Neural progenitor cell (in vitro differentiated cells): ENCODE measurements around the gene TMEM127. TPM values are rescaled to one million over a fixed set of nuclear protein-coding genes. Genes with fewer than 3 reads are reported as not detected.
A peak's percentile ranks its signal among the peaks of the same experiment; 100 is the strongest.

Experiments
- DNase-seq: peaks from one replicate; pipeline ENCODE4 v3.0.0-alpha.2; 2016; ENCODE audit warnings: low spot score
- H2AFZ ChIP-seq: fragments of 200-600 bp; sonication (generic); replicated peaks from 2 replicates; pipeline ENCODE4 v1.6.1; 2016; ENCODE audit warnings: antibody characterized with exemption
- H3F3A ChIP-seq: fragments of 200-600 bp; sonication (generic); 2 replicates; pipeline ENCODE4 v1.6.1; 2016; ENCODE audit warnings: antibody characterized with exemption, low read depth
- H3K27ac ChIP-seq: fragments of 200-600 bp; sonication (generic); 2 replicates; pipeline ENCODE4 v1.5.1; 2016; ENCODE audit warnings: mild to moderate bottlenecking
- H3K27me3 ChIP-seq: fragments of 200-600 bp; sonication (generic); 2 replicates; pipeline ENCODE4 v1.6.1; 2016; ENCODE audit warnings: mild to moderate bottlenecking, moderate library complexity
- H3K36me3 ChIP-seq: fragments of 200-600 bp; sonication (generic); 2 replicates; pipeline ENCODE4 v1.5.1; 2016
- H3K4me1 ChIP-seq: fragments of 200-600 bp; sonication (generic); 2 replicates; pipeline ENCODE4 v1.6.1; 2016; ENCODE audit warnings: mixed run types
- H3K4me2 ChIP-seq: fragments of 200-600 bp; sonication (generic); 2 replicates; pipeline ENCODE4 v1.6.1; 2016
- H3K4me3 ChIP-seq: fragments of 200-600 bp; sonication (generic); 2 replicates; pipeline ENCODE4 v1.5.1; 2016
- H3K79me2 ChIP-seq: fragments of 200-600 bp; sonication (generic); 2 replicates; pipeline ENCODE4 v1.6.1; 2016; ENCODE audit warnings: low read depth
- H3K9ac ChIP-seq: fragments of 200-600 bp; sonication (generic); 2 replicates; pipeline ENCODE4 v1.6.1; 2016
- H3K9me3 ChIP-seq: fragments of 200-600 bp; sonication (generic); 2 replicates; pipeline ENCODE4 v1.5.1; 2016; ENCODE audit warnings: low read depth
- H4K20me1 ChIP-seq: fragments of 200-600 bp; sonication (generic); 2 replicates; pipeline ENCODE4 v1.6.1; 2016; ENCODE audit warnings: low read depth
- H3K27ac Mint-ChIP-seq: 3 replicates; pipeline ENCODE4 v1.8.0; 2021; ENCODE audit warnings: mixed read lengths
- H3K27me3 Mint-ChIP-seq: 2 replicates; pipeline ENCODE4 v1.8.0; 2022; ENCODE audit warnings: low read depth, mild to moderate bottlenecking, inconsistent platforms, moderate library complexity, mixed read lengths; ENCODE audit not compliant: insufficient read depth
- H3K36me3 Mint-ChIP-seq: 3 replicates; pipeline ENCODE4 v1.8.0; 2021; ENCODE audit warnings: mixed read lengths
- H3K4me1 Mint-ChIP-seq: 3 replicates; pipeline ENCODE4 v1.8.0; 2021; ENCODE audit warnings: mixed read lengths
- H3K4me3 Mint-ChIP-seq: 3 replicates; pipeline ENCODE4 v1.8.0; 2021; ENCODE audit warnings: mild to moderate bottlenecking, moderate library complexity, mixed read lengths
- H3K9me3 Mint-ChIP-seq: 3 replicates; pipeline ENCODE4 v1.8.0; 2020; ENCODE audit warnings: mixed read lengths
- CTCF ChIP-seq: fragments of 200-600 bp; sonication (generic); IDR thresholded peaks from 2 replicates; pipeline ENCODE4 v1.5.1; 2017; ENCODE audit warnings: antibody characterized with exemption, mild to moderate bottlenecking
- EZH2 ChIP-seq: fragments of 200-600 bp; sonication (generic); IDR thresholded peaks from 2 replicates; pipeline ENCODE4 v1.6.1; 2017; ENCODE audit warnings: antibody characterized with exemption, mild to moderate bottlenecking, moderate library complexity
- EZH2phosphoT487 ChIP-seq: fragments of 200-600 bp; sonication (generic); IDR thresholded peaks from 2 replicates; pipeline ENCODE4 v1.6.1; 2017; ENCODE audit warnings: antibody characterized with exemption
- total RNA-seq: library from RNA; depleted of rRNA; stranded (reverse); fragments of >200 nt; gene quantifications from 2 replicates; pipeline ENCODE4 v1.2.3, GENCODE V29; 2015; ENCODE audit warnings: low replicate concordance

TMEM127 gene
- total RNA-seq, 1 donor from 2014 or later, result 9.1 TPM

GRCh38 chr2:96264086-96264485 lies 1.7 kb downstream of the TMEM127 start:
- Histone ChIP-seq H3K27ac (no peak overlapping the region), H2AFZ (no peak overlapping the region), H3K79me2 (peaks cover 45% of the 10 kb centered on the region), H3K4me1 (peaks cover 6% of the 10 kb centered on the region), H3K27me3 (no peaks in the 10 kb centered on the region), H3K4me2 (peak overlapping the region; percentile 94), H3K4me3 (peak overlapping the region; percentile 79), H3K9me3 (no peaks in the 10 kb centered on the region), H3F3A (peaks cover 15% of the 10 kb centered on the region), H3K9ac (no peak overlapping the region), H3K36me3 (no peaks in the 10 kb centered on the region), H4K20me1 (peaks cover 35% of the 10 kb centered on the region)
- H3K4me1 Mint-ChIP-seq, result peaks cover 32% of the 10 kb centered on the region
- TF ChIP-seq EZH2phosphoT487, result no peak
- no peak for TF ChIP-seq CTCF
- TF ChIP-seq EZH2, result no peak
- DNase-seq, result no peak
- H3K27me3 Mint-ChIP-seq, result peaks cover 2% of the 10 kb centered on the region
- no peaks in the 10 kb centered on the region for H3K9me3 Mint-ChIP-seq
- peaks cover 12% of the 10 kb centered on the region for H3K36me3 Mint-ChIP-seq
- no peak overlapping the region for H3K27ac Mint-ChIP-seq
- peak overlapping the region; percentile 88 for H3K4me3 Mint-ChIP-seq

- Histone ChIP-seq H3K27me3 (no peaks in the 10 kb centered on the region), H3K36me3 (no peaks in the 10 kb centered on the region), H3F3A (peaks cover 15% of the 10 kb centered on the region), H2AFZ (no peak overlapping the region), H3K27ac (no peak overlapping the region), H4K20me1 (peaks cover 36% of the 10 kb centered on the region), H3K9me3 (no peaks in the 10 kb centered on the region), H3K4me2 (no peak overlapping the region), H3K79me2 (peaks cover 38% of the 10 kb centered on the region), H3K4me3 (no peak overlapping the region), H3K9ac (no peak overlapping the region), H3K4me1 (peaks cover 6% of the 10 kb centered on the region)
- Mint-ChIP-seq H3K4me1 (peaks cover 32% of the 10 kb centered on the region), H3K27me3 (peaks cover 2% of the 10 kb centered on the region), H3K27ac (no peak overlapping the region), H3K36me3 (peaks cover 2% of the 10 kb centered on the region), H3K4me3 (no peak overlapping the region), H3K9me3 (no peaks in the 10 kb centered on the region)
- no peak for DNase-seq
- TF ChIP-seq EZH2, result no peak
- TF ChIP-seq EZH2phosphoT487, result no peak
- TF ChIP-seq CTCF, result no peak
Observed at GRCh38 chr2:96262306-96262705, 3.5 kb downstream of the TMEM127 start.

- H3K27ac Mint-ChIP-seq, result no peak overlapping the region
- Histone ChIP-seq H3K9me3 (no peaks in the 10 kb centered on the region), H3K27me3 (no peaks in the 10 kb centered on the region), H3K27ac (no peak overlapping the region), H3K4me2 (no peak overlapping the region), H3K4me3 (no peak overlapping the region), H3K9ac (peak overlapping the region; percentile 23), H3K36me3 (no peaks in the 10 kb centered on the region), H2AFZ (no peak overlapping the region), H3F3A (peaks cover 13% of the 10 kb centered on the region), H4K20me1 (peaks cover 28% of the 10 kb centered on the region), H3K4me1 (no peaks in the 10 kb centered on the region), H3K79me2 (peaks cover 30% of the 10 kb centered on the region)
- peaks cover under 1% of the 10 kb centered on the region for H3K27me3 Mint-ChIP-seq
- H3K36me3 Mint-ChIP-seq, result peaks cover 4% of the 10 kb centered on the region
- H3K9me3 Mint-ChIP-seq, result no peaks in the 10 kb centered on the region
- DNase-seq, result no peak
- H3K4me3 Mint-ChIP-seq, result no peak overlapping the region
- peaks cover 29% of the 10 kb centered on the region for H3K4me1 Mint-ChIP-seq
- TF ChIP-seq EZH2 (no peak), CTCF (no peak), EZH2phosphoT487 (no peak)
Observed at GRCh38 chr2:96261328-96262003, 4.3 kb downstream of the TMEM127 start.
